ENCODE data around the gene ATP6V0A1.
"Not testable (repeated sequence)": the region's sequence is repeated elsewhere in the genome, so short reads cannot be mapped to it uniquely, and the experiment has no call there.

ATP6V0A1 gene

DNA sequence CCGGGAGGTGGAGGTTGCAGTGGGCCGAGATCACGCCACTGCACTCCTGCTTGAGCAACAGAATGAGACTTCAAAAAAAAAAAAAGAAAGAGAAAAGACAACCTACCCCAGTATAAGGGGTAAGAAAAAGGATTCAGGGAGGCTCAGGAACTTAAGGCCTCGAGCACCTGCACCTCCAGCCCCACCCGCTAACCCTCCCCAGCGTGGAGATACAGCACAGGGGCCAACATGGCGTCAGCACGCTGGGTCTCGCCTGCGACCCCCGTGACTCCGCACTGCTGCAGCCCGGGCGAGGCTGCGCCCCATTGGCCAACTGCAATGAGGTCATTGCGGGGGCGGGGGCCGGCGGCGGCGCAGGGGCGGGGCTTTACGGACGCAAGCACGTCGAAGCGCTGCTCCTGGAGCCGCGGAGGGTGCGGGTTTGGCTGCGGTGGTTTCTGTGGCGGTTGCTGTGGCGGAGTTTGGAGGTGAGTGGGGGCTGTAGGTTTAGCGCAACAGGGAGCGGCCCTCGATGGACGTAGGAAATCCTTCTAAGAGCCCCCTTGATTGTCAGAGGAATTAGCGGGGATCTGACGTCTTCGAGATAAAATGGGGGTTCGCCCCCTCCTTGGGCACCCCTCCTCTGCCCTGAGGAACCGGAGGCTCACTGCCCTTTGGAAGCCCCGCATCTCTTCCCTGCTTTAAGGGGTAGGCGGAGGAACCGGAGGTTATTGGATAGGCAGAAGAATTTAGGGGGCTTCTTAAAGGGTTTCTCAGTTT is at the start of gene ATP6V0A1:
TSS of gene ATP6V0A1 (plus strand) at position 382 of the 759 bp plus-strand sequence. CDS start 2,017 bp downstream, outside the sequence.
- peak; percentile 95 for DNase-seq (ENCODE audit: low spot score)

GRCh38 chr17:42409523-42410318 is 49.0 kb upstream of the ATP6V0A1 start:
- DNase-seq (ENCODE audit: low spot score) = no peak

GRCh38 chr17:42410319-42410685 is 48.4 kb upstream of the ATP6V0A1 start:
- DNase-seq (ENCODE audit: low spot score) = no peak

DNA sequence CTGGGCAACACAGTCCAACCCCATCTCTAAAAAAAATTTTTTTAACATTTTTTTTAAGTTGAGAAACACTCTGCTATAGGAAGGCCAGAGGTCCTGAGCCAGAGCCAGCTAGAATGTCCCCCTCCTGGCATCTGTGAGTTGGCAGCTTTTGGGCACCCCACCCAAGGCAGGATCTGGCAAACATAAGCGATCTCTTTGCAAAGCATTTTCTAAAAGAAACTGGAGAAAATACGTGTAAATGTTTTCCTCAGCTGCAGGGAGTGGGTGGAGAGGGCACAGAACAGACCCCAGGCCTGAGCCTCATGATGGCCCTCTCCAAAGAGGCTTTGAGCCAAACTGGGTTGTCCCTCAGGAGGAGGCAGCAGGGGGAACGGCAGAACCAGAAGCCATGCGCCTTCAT is 47.3 kb upstream of the ATP6V0A1 start:
- no peak for DNase-seq (ENCODE audit: low spot score)

DNA sequence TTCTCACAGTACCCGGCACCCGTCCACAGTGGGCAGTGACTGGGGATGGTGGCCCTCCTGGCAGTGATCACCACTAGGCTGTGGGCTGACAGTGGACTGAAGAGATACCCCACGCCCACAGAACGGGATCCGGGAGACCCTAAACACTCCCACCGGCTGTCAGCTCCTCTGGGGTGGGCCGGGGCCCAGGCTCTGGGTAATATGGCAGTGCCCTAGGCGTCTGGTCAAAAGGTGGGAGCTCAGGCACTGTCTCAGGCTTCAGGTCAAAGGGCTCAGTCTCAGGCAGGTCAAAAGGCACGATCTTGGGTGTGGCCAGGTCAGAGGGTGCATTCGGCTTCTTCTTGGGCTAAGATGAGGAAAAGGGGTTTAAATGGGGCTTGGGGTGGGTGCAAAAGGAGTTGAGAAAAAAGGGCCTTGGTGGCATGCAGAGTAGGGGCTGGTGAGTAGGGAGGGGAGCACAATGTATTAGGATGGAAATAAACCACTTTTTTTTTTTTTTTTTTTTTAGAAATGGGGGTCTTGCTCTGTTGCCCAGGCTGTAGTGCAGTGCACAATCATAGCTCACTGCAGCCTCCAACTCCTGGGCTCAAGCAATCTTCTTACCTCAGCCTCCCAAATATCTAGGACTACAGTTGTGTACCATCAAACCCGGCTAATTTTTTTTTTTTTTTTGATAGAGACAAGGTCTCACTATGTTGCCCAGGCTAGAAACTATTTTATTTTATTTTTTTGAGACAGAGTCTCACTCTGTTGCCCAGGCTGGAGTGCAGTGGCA is 46.6 kb upstream of the ATP6V0A1 start:
- DNase-seq (ENCODE audit: low spot score) = no peak

GRCh38 chr17:42413464-42414040 is 45.1 kb upstream of the ATP6V0A1 start:
- no peak for DNase-seq (ENCODE audit: low spot score)

DNA sequence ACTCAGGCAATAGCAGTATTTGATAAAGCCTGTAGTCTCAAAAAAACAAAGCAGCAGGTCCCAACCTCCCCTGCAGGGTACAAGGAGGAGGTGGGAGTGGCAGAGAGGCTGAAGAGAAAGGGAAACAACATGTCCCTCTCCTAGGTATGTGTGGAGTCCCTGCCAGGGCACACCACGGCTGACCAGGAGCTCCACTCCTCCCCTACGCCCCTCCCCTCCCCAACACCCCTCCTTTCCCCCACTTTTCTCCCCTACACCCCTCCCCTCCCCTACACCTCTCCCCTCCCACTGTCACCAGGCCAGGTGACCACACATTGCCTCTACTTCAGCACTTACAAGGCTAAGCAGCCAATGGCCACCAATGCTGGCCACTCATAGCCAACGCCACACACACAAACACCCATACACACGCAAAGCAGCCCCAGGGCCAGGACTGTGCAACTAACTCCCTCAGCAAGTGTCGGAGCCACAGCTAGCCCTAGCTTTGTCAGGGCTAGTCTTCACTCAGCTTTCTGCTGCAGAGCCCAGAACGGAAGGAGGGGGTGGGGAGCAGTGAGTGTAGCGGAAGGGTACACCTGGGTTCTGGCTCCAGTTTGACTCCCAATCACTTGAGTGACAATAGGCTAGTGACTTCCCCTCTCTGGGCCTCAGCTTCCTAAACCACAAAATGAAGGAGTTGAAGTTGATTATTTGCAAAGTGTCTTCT is 43.8 kb upstream of the ATP6V0A1 start:
- DNase-seq (ENCODE audit: low spot score) = no peak

DNA sequence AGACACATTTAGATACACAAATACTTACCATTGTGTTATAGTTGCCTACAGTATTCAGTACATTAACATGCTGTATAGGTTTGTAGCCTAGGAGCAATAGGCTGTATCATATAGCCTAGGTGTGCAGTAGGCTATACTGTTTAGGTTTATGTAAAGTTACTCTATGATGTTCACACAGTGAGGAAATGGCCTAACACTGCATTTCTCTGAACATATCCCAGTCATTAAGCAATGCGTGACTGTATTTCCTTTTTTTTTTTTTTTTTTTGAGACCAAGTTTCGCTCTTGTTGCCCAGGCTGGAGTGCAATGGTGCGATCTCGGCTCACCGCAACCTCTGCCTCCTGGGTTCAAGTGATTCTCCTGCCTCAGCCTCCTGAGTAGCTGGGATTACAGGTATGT is 40.7 kb upstream of the ATP6V0A1 start:
- DNase-seq (ENCODE audit: low spot score) = not testable (repeated sequence)

DNA sequence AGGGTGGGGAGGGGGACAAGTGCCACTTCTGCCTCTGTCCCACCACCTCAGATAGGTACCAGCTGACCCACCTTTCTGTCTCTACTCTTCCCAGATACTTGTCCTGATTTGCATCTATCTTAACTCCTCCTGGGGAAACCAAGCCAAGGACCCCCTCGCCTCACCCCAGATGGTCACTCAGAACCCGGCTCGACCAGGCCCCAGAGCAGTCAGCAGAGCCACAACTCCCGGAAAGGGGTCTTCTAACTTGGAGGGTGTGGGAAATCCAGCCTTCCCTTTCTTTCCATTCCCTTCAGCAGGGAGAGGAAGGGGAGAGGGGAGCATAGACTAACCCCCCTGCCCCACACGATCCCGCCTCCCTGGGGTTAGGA is 37.6 kb upstream of the ATP6V0A1 start:
- no peak for DNase-seq (ENCODE audit: low spot score)

GRCh38 chr17:42421507-42422338 is 37.0 kb upstream of the ATP6V0A1 start:
- DNase-seq (ENCODE audit: low spot score) = no peak

DNA sequence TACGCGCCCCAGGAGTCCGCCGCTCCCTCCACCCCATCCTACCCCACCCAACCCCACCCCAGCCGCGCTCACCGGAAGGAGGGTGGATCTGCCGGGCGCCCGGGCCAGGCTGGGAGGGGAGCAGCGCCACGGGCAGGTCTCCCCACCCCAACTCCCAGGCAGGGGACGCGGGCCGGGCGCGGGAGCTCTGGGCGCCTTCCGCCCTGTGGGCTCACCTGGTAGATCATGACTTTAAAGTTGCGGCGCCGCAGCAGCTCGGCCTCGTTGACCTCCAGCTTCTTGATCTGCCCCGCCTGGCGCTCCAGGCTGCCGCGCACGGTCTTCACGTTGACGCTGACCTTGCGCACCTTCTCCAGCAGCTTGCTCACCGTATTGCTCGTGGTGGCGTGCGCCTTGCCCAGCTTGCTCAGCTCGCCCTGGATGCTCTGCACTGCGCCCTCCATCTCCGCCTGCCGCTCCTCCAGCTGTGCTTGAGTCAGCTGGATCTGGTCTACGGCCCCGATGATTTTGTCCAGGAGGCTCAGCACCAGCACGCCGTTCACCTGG is 36.2 kb upstream of the ATP6V0A1 start:
- DNase-seq (ENCODE audit: low spot score) = no peak

DNA sequence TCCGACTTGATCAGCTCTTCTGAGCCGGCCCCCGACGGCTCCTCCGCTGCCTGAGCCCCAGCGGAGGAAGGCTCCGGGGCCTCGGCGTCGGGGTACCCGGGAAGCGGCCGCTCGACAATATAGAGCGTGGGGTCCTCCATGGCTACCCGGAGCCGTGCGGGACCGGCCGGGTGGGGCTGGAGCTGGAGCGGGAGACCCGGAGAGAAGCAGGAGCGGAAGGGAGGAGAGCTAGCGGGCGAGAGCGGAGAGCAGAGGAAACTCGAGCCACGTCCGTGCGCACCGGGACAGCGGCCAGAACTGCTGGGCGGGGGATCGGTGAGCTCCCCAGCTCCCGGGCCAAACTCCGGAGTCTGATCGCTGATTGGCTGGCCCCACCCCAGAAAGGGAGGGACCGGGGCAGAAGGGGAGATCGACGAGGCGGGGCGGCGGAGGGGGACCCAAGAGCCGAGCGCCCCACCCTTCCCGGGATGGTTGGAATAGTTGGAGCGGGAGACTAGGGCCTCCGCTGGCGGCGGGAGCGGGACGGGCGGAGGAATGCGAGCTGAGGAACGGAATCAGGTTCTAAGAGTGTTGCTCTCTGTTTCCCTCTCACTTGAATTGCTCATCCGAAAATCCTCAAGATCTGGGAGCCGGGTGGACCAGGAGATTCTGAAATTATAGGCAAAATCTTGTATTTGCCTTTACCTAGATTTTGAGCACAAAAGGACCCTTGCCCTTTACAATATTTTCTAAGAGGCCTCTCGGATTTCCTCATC is 35.5 kb upstream of the ATP6V0A1 start, which contains the start of gene CAVIN1:
TSS of gene CAVIN1 (minus strand) at position 299 of the 755 bp plus-strand sequence. CDS start at position 140, 159 bp downstream.
- peak; percentile 98 for DNase-seq (ENCODE audit: low spot score)

- no peak for DNase-seq (ENCODE audit: low spot score)
Measured at GRCh38 chr17:42423766-42424165, 34.9 kb upstream of the ATP6V0A1 start.

- DNase-seq (ENCODE audit: low spot score) = no peak
Measured at GRCh38 chr17:42424991-42425610, 33.6 kb upstream of the ATP6V0A1 start.

GRCh38 chr17:42428141-42428944 is 30.3 kb upstream of the ATP6V0A1 start:
- peak; percentile 85 for DNase-seq (ENCODE audit: low spot score)

DNA sequence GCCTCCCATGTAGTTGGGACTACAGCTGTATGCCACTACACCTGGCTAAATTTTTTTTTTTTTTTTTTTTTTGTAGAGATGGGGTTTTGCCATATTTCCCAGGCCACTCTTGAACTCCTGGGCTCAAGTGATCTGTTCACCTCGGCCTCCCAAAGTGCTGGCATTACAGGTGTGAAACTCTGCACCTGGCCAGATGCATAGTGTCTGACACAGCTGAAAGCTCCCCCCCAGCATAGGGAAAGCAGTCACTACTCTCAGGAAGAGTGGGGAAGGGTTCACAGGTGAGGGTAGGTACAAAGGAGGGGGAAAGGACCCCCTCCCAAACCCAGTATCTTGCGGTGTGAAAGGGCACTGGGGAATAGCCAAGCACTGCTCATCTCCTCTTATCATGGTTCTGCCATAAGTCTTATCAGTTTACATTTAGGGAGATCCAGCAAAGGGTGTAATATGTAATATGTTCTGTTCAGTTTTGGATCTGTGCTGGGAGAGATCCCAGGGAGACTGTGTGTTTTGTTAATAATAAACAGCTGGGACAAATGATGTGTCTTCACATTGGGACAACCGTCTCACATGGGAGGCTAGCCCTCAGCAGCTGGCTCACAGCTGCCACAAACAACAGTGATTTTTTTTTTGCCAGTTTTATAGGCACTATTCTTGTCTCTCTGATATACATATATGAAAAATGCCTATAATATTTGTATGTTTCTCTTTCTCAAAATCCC is 28.8 kb upstream of the ATP6V0A1 start:
- no peak for DNase-seq (ENCODE audit: low spot score)

DNA sequence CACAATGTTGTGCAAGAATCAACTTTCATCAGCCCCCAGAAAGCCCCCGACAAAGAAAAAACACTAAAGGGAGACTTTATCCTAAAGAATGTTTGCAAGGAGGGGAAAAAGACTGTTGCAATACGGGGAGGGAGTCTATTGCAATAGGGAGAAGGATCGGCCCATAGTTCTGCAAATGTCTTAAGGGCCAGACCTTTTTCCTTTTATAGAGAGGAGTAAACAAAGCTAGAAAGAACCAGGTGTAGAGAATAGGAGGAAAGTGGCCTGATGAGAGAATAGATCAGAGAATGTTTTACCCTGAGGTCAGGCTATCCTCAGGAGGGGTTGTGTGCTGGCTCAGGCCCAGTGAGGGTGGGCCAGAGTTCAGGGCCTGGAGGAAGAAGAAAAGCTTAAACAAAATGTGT is 26.9 kb upstream of the ATP6V0A1 start:
- no peak for DNase-seq (ENCODE audit: low spot score)

All from cerebellar cortex (tissue), 1 donor.